Measurements from ENCODE around the gene GNG7.
"Not testable (repeated sequence)": the region's sequence is repeated elsewhere in the genome, so short reads cannot be mapped to it uniquely, and the experiment has no call there.

Gene GNG7

GRCh38 chr19:2616741-2617392 lies 85.6 kb downstream of the GNG7 start:
- no peak for DNase-seq

GRCh38 chr19:2615782-2616181 lies 86.7 kb downstream of the GNG7 start:
- DNase-seq, result no peak

GRCh38 chr19:2613507-2614295 lies 88.8 kb downstream of the GNG7 start:
- peak; percentile 42 for DNase-seq

- no peak for DNase-seq
These were observed 89.8 kb downstream of the GNG7 start for GRCh38 chr19:2612619-2613249.

- DNase-seq, result no peak
These were observed 90.7 kb downstream of the GNG7 start for GRCh38 chr19:2611483-2612464.

- DNase-seq, result peak; percentile 79
These were observed 91.6 kb downstream of the GNG7 start for GRCh38 chr19:2610637-2611482.

GRCh38 chr19:2609389-2610116 lies 92.9 kb downstream of the GNG7 start:
- DNase-seq, result no peak

GRCh38 chr19:2609034-2609388 lies 93.5 kb downstream of the GNG7 start:
- not testable (repeated sequence) for DNase-seq

GRCh38 chr19:2608602-2608922 lies 93.9 kb downstream of the GNG7 start:
- DNase-seq, result no peak

GRCh38 chr19:2607712-2608601 lies 94.5 kb downstream of the GNG7 start:
- DNase-seq, result peak; percentile 62

GRCh38 chr19:2606774-2607173 lies 95.7 kb downstream of the GNG7 start:
- not testable (repeated sequence) for DNase-seq

- not testable (repeated sequence) for DNase-seq
These were observed 96.6 kb downstream of the GNG7 start for GRCh38 chr19:2605889-2606288.

- DNase-seq, result no peak
These were observed 97.7 kb downstream of the GNG7 start for GRCh38 chr19:2604747-2605329.

- DNase-seq, result no peak
These were observed 99.2 kb downstream of the GNG7 start for GRCh38 chr19:2603334-2603733.

GRCh38 chr19:2602391-2603181 lies 99.9 kb downstream of the GNG7 start:
- DNase-seq, result no peak

GRCh38 chr19:2600914-2601870 lies 101.3 kb downstream of the GNG7 start:
- no peak for DNase-seq

GRCh38 chr19:2594319-2594718 lies 108.2 kb downstream of the GNG7 start:
- no peak for DNase-seq

GRCh38 chr19:2592824-2593223 lies 109.7 kb downstream of the GNG7 start:
- no peak for DNase-seq

All from activated CD4-positive, alpha-beta T cell treated with anti-CD3 and anti-CD28 coated beads for 1 hour (primary cell).